Activated naive CD4-positive, alpha-beta T cell (primary cell): ENCODE results near the gene RPF1.
A peak's percentile ranks its signal among the peaks of the same experiment; 100 is the strongest.
"Not testable (repeated sequence)": the region's sequence is repeated elsewhere in the genome, so short reads cannot be mapped to it uniquely, and the experiment has no call there.

Experiments
- DNase-seq, 4 experiments: peaks; one replicate each; lab custom pipeline; 2025; lab: John Stamatoyannopoulos, UW

Gene RPF1, protein sequence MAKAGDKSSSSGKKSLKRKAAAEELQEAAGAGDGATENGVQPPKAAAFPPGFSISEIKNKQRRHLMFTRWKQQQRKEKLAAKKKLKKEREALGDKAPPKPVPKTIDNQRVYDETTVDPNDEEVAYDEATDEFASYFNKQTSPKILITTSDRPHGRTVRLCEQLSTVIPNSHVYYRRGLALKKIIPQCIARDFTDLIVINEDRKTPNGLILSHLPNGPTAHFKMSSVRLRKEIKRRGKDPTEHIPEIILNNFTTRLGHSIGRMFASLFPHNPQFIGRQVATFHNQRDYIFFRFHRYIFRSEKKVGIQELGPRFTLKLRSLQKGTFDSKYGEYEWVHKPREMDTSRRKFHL

GRCh38 chr1:84478876-84479868 lies at the start of gene RPF1:
RPF1 (plus strand) TSS chr1:84479266; CDS start chr1:84479282, 16 bp downstream.
- peak; percentile 33 to 66 (median 52) for DNase-seq

DNA sequence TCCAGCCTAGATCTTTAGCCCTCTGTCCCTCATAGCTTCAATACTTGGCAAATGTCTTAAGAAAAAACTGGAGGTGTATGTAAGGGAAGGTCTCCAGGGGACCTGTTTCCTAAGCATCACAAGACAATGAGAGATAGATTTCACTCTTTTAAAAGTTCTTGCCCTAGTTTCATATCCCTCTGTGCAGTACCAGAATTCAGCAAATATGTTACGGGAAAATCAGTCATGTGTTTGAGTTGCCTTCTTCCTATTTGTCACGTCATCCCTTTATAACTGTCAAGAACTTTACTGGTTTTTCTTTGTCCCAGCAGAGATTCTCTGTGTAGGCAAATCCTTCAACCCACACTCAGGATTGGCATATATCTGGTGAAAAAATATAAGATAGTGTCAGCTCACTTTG lies 48.5 kb upstream of the RPF1 start:
- no peak for DNase-seq

GRCh38 chr1:84433258-84434080 lies 45.6 kb upstream of the RPF1 start:
- peak in 1 of 4 experiments; percentile 10 for DNase-seq

- DNase-seq: no peak
These were observed 44.8 kb upstream of the RPF1 start for GRCh38 chr1:84434081-84434769.

DNA sequence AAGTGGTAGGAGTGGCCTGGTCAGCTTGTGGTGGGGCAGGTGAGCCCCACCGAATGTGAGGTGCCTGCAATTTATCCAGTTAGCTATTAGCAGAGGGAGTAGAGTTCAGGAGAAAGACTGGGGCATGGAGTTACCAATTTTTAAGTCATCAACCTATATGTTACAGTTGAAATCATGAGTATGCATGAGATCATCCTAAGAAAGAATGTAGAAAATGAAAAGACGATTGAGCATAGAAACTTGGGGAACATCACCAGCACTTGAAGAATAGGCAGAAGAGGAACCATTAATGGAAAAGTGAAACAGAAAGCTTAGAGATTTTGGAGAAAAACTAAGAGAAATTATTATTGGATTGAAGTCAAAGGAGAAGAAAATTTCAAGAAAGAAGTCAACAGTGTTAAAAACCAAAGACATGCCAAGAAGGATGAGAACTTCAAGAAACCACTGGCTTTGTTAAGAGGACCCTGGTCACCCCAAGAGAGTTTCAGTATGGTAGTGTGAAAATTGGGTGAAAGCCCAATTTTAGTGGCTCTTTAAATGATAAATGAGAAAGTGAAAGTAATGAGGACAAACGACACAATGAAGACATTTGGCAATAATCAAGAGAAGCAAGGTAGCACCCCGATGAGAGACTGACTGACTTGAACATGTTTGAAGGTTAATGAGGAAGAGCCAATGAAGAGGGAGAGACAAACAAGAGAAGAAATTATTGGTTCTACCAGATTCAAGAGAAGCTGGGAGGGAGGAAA lies 44.1 kb upstream of the RPF1 start:
- DNase-seq: no peak

DNA sequence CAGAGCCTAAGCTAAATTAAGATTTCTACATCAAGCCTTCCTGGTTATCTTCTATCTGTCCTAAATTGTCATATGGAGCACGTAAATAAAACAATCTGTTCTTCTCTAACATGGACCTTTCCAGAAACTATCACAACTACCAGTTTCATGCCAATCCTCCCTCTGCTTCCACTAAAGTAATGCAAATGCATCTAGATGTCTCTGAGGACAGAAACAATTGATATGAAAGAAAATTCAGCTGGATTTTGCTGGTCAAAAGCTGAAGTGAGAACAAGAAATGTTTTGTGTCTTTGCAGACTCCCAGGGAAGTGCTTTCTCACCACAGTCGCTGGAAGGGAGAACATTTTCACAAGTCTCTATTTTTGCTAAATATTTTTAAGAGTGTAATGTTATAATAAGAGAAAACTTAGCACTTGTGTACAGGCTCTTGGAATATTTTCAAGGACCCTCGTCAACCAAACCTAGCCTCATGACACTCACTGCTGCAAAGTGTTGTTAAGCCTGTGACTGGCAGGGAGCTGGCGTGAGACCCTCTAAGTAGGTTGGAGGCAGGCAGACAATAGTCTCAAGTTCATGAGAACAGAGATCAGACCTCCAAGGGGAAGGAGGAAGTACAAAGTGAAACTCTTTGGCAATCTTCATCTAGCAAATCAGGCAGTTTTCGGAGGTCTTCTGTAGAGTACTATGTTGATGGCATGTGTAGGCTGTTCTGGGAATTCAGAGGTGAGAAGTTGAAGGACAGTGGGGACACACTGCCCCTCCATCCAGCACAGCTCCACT lies 42.0 kb upstream of the RPF1 start:
- DNase-seq: no peak

DNA sequence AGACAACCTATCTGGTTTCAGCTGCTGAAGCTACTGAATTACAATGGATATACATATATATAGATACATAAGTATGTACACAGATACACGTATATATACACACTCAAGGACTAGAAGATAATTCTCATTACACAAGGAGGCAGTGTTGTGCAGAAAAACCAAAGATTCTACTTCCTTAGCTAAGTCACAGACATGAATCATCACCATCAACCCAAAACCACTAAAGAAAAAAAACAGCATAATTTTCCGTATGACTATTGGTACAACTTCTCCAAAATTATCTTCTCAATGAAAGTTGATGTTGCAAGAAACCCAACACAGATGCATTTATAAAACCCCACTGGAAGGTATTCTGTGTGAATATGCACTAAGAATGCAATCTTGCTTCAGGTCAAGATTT lies 36.8 kb upstream of the RPF1 start:
- DNase-seq: no peak

GRCh38 chr1:84442747-84443646 lies 36.1 kb upstream of the RPF1 start:
- not testable (repeated sequence) for DNase-seq

DNA sequence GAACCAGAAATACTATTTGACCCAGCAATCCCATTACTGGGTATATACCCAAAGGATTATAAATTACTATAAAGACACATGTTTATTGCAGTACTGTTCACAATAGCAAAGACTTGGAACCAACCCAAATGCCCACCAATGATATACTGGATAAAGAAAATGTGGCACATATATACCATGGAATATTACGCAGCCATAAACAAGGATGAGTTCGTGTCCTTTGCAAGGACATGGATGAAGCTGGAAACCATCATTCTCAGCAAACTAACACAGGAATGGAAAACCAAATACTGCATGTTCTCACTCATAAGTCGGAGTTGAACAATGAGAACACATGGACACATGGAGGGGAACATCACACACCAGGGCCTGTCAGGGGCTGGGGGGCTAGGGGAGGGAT lies 30.4 kb upstream of the RPF1 start:
- DNase-seq: not testable (repeated sequence)

DNA sequence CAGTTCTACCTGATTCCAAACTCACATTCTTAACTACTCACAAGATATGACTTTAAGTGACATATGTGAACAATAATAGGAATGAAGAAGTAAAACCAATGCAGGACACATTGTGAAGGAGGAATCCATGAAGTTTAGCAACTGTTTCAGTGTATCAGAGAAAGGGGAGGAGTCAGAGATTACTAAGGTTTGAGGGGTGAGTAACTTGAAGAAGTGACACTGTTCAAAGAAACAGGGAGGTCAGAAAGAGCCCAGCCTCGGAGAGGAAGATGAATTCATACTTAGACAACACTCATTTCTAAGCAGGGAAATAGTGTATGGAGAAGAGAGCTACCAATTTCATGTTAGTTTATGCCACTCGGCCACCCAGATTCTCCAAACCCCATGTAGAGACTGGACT lies 28.2 kb upstream of the RPF1 start:
- DNase-seq: no peak

- DNase-seq: no peak
These were observed 26.6 kb upstream of the RPF1 start for GRCh38 chr1:84452436-84452835.

GRCh38 chr1:84462118-84462517 lies 16.9 kb upstream of the RPF1 start:
- no peak for DNase-seq

- no peak for DNase-seq
These were observed 11.8 kb upstream of the RPF1 start for GRCh38 chr1:84467298-84467697.

DNA sequence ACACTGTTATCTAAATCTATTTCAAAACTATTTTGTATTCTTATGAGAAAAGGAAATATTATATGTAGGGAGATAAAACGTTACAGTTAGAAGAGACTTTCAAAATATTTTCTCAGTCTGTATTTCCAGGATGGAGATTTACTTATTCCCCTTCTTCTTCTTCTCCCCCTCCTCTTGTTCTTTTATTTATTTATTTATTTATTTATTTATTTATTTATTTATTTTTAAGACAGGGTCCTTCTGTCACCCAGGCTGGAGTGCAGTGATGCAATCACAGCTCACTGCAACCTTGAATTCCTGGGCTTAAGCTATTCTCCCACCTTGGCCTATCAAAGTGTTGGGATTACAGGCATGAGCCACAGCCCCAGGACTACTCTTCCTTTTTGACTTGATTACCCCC lies 2.8 kb upstream of the RPF1 start:
- DNase-seq: no peak

DNA sequence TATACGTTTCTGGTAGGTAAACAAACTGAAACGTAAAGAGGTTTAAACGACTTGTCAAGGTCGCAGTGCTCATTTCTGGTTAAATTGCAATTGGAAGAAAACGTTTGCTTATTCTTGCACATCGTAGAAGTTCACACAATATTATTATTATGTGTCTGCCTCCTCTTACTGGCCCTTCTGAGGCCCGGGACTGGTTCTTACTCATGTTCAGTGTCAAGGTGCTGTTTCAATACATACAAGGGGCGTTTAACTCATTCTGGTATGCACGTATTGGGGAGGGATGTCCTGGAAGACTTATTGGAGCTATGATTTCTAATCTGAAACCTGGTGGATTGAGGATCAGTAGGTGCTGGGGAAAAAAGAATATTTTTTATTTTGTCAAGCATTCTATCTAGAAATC lies 932 bp downstream of the RPF1 start:
- DNase-seq: no peak

DNA sequence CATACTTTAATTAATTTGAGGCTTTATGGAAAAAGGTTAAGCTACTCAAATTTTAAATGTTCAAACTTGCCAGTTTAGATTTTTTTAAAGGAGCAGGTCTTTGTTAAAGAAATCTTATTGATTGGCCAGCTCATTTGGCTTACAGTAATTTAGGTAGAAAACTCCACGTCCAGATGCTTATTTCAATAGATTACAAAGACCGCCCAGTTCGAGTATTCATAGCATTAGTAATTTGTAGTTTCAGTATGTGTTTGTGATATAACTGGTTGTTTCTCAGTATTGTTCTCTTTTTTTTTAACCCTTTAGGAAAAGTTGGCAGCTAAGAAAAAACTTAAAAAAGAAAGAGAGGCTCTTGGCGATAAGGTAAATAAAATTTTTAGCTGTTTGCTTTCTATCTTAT lies 1.6 kb downstream of the RPF1 start:
- no peak for DNase-seq

DNA sequence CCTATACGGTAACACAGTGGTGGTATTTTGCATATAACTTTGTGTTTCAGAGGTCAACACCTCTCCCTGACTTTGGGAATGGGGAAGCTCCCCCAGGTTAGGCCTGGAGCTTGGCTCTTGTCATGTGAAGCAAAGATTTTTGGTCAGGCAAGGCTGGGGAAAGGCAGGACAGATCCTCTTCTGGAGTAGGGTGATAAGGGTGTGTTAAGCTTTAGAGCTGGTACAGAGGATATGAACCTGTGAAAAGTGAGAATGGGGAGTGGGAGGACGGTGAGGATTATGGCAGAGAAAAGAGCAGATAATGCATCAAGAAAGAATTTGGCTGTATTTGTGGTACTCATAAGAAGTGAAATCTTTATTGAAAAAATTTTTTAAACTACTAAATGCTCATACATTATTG lies 2.3 kb downstream of the RPF1 start:
- DNase-seq: no peak

GRCh38 chr1:84488107-84488506 lies 9.0 kb downstream of the RPF1 start:
- DNase-seq: no peak

DNA sequence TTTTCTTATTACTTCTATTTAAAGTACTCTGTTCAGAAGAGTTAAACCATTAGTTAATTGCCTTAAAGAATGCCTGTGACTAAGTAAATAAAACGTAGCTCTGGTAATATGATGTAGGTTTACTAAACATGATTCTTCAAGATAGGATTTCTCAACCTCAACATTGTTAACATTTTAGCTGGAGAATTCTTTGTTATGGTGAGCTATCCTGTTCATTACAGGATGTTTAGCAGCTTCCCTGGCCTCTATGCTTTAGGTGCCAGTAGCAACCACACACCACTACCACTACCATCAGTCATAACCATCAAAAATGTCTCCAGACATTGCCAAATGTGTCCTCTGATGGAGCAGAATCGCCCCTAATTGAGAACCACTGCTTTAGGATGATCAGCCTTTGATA lies 10.7 kb downstream of the RPF1 start:
- no peak for DNase-seq
